GM18498 (cell line): Measurements from ENCODE around the gene SORCS2.

ENCODE experiments used
- ATAC-seq: cut with Tn5 transposase; IDR thresholded peaks from one replicate; pipeline ENCODE4 v1.9.1; 2021; ENCODE audit warnings: mild to moderate bottlenecking, moderate library complexity; ENCODE audit not compliant: unreplicated experiment

SORCS2 gene

GRCh38 chr4:7727749-7728148 lies 535.4 kb downstream of the SORCS2 start:
- no peak for ATAC-seq

GRCh38 chr4:7731437-7731836 lies 539.1 kb downstream of the SORCS2 start:
- ATAC-seq, result no peak

GRCh38 chr4:7732263-7732662 lies 539.9 kb downstream of the SORCS2 start:
- ATAC-seq, result no peak

- ATAC-seq, result no peak
These were observed 540.9 kb downstream of the SORCS2 start for GRCh38 chr4:7733201-7733600.

GRCh38 chr4:7733801-7734650 lies 541.7 kb downstream of the SORCS2 start:
- ATAC-seq, result no peak

GRCh38 chr4:7734651-7735260 lies 542.4 kb downstream of the SORCS2 start:
- ATAC-seq, result no peak

GRCh38 chr4:7735395-7735794 lies 543.1 kb downstream of the SORCS2 start:
- ATAC-seq, result no peak

- no peak for ATAC-seq
These were observed 543.6 kb downstream of the SORCS2 start for GRCh38 chr4:7735961-7736360.

- ATAC-seq, result no peak
These were observed 544.3 kb downstream of the SORCS2 start for GRCh38 chr4:7736436-7737267.

- ATAC-seq, result no peak
These were observed 544.9 kb downstream of the SORCS2 start for GRCh38 chr4:7737268-7737645.

GRCh38 chr4:7737752-7738457 lies 545.6 kb downstream of the SORCS2 start:
- ATAC-seq, result no peak

GRCh38 chr4:7738458-7739076 lies 546.2 kb downstream of the SORCS2 start:
- ATAC-seq, result no peak

- ATAC-seq, result no peak
These were observed 547.0 kb downstream of the SORCS2 start for GRCh38 chr4:7739077-7739917.

GRCh38 chr4:7739918-7740865 lies 547.9 kb downstream of the SORCS2 start:
- no peak for ATAC-seq

- ATAC-seq, result no peak
These were observed 548.7 kb downstream of the SORCS2 start for GRCh38 chr4:7740866-7741525.

- no peak for ATAC-seq
These were observed 549.8 kb downstream of the SORCS2 start for GRCh38 chr4:7741946-7742806.

GRCh38 chr4:7742807-7743280 lies 550.5 kb downstream of the SORCS2 start:
- no peak for ATAC-seq
